Neural progenitor cell (in vitro differentiated cells): ENCODE results near the gene OR2H2.

Experiments
- EZH2 ChIP-seq: fragments of 200-600 bp; sonication (generic); IDR thresholded peaks from 2 replicates; pipeline ENCODE4 v1.6.1; 2017; ENCODE audit warnings: antibody characterized with exemption, mild to moderate bottlenecking, moderate library complexity
- EZH2phosphoT487 ChIP-seq: fragments of 200-600 bp; sonication (generic); IDR thresholded peaks from 2 replicates; pipeline ENCODE4 v1.6.1; 2017; ENCODE audit warnings: antibody characterized with exemption
- TF ChIP-seq, protein P1 (sequence below): fragments of 200-600 bp; sonication (generic); IDR thresholded peaks from 2 replicates; pipeline ENCODE4 v1.5.1; 2017; ENCODE audit warnings: antibody characterized with exemption, mild to moderate bottlenecking

GRCh38 chr6:29628419-29629281 lies 43.7 kb downstream of the OR2H2 start:
- TF ChIP-seq, protein P1, sequence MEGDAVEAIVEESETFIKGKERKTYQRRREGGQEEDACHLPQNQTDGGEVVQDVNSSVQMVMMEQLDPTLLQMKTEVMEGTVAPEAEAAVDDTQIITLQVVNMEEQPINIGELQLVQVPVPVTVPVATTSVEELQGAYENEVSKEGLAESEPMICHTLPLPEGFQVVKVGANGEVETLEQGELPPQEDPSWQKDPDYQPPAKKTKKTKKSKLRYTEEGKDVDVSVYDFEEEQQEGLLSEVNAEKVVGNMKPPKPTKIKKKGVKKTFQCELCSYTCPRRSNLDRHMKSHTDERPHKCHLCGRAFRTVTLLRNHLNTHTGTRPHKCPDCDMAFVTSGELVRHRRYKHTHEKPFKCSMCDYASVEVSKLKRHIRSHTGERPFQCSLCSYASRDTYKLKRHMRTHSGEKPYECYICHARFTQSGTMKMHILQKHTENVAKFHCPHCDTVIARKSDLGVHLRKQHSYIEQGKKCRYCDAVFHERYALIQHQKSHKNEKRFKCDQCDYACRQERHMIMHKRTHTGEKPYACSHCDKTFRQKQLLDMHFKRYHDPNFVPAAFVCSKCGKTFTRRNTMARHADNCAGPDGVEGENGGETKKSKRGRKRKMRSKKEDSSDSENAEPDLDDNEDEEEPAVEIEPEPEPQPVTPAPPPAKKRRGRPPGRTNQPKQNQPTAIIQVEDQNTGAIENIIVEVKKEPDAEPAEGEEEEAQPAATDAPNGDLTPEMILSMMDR: peak; percentile 68
- no peak for TF ChIP-seq EZH2
- no peak for TF ChIP-seq EZH2phosphoT487
